HL-60 (cell line): ENCODE results near the gene SLC6A11.

Experiments used
- GABPA ChIP-seq: IDR thresholded peaks from 2 replicates; pipeline ENCODE4 v1.6.1; 2012; ENCODE audit warnings: low read depth
- POLR2AphosphoS5 ChIP-seq: IDR thresholded peaks from 2 replicates; pipeline ENCODE4 v1.6.1; 2012; ENCODE audit warnings: low read depth
- SPI1 ChIP-seq: IDR thresholded peaks from 2 replicates; pipeline ENCODE4 v1.6.1; 2012; ENCODE audit warnings: low read depth, mild to moderate bottlenecking, borderline replicate concordance
- TF ChIP-seq, protein P1 (sequence below): IDR thresholded peaks from one replicate; pipeline ENCODE4 v1.5.1; 2011; ENCODE audit warnings: low read length, control low read depth, inconsistent platforms; ENCODE audit not compliant: insufficient read depth
- TF ChIP-seq, protein P2 (sequence below): IDR thresholded peaks from 2 replicates; pipeline ENCODE4 v1.6.1; 2012; ENCODE audit warnings: low read depth; ENCODE audit not compliant: insufficient replicate concordance

DNA sequence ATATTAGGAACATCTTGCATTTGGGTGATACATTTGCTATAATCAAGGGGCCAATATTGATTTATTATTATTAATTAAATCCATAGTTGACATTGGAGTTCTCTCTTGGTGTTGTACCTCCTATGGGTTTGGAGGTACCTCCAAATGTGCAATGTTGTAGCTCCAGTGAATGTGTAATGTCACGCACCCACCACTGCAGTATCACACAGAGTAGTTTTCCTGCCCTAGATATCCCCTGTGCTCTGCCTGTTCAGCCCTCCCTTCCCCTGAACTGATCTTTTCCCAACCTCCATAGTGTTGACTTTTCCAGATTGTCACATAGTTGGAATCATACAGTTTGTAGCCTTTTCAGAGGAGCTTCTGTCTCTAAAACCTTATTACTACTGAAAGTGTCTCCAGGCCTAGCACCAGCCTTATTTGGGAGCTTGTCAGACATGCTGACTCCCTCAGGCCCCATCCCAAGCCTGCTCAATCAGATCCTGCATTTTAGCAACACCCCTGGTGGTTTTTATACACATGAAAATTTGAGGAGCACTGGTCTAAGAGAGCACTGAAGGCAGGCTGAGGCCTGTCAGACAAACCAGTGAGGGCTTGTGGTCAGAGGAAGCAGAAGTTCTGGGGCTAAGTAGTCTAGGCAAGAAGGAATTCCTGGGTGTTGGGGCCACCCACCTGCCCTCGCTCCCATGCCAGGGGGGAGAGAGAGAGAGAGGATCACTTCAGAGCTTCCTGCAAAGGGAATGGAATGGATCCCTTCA, 73.4 kb downstream of the SLC6A11 start:
- TF ChIP-seq, protein P1, sequence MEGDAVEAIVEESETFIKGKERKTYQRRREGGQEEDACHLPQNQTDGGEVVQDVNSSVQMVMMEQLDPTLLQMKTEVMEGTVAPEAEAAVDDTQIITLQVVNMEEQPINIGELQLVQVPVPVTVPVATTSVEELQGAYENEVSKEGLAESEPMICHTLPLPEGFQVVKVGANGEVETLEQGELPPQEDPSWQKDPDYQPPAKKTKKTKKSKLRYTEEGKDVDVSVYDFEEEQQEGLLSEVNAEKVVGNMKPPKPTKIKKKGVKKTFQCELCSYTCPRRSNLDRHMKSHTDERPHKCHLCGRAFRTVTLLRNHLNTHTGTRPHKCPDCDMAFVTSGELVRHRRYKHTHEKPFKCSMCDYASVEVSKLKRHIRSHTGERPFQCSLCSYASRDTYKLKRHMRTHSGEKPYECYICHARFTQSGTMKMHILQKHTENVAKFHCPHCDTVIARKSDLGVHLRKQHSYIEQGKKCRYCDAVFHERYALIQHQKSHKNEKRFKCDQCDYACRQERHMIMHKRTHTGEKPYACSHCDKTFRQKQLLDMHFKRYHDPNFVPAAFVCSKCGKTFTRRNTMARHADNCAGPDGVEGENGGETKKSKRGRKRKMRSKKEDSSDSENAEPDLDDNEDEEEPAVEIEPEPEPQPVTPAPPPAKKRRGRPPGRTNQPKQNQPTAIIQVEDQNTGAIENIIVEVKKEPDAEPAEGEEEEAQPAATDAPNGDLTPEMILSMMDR, result no peak
- TF ChIP-seq, protein P2, sequence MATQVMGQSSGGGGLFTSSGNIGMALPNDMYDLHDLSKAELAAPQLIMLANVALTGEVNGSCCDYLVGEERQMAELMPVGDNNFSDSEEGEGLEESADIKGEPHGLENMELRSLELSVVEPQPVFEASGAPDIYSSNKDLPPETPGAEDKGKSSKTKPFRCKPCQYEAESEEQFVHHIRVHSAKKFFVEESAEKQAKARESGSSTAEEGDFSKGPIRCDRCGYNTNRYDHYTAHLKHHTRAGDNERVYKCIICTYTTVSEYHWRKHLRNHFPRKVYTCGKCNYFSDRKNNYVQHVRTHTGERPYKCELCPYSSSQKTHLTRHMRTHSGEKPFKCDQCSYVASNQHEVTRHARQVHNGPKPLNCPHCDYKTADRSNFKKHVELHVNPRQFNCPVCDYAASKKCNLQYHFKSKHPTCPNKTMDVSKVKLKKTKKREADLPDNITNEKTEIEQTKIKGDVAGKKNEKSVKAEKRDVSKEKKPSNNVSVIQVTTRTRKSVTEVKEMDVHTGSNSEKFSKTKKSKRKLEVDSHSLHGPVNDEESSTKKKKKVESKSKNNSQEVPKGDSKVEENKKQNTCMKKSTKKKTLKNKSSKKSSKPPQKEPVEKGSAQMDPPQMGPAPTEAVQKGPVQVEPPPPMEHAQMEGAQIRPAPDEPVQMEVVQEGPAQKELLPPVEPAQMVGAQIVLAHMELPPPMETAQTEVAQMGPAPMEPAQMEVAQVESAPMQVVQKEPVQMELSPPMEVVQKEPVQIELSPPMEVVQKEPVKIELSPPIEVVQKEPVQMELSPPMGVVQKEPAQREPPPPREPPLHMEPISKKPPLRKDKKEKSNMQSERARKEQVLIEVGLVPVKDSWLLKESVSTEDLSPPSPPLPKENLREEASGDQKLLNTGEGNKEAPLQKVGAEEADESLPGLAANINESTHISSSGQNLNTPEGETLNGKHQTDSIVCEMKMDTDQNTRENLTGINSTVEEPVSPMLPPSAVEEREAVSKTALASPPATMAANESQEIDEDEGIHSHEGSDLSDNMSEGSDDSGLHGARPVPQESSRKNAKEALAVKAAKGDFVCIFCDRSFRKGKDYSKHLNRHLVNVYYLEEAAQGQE, result no peak
- TF ChIP-seq POLR2AphosphoS5 (no peak), GABPA (no peak), SPI1 (no peak)
